SJCRH30 (cell line): Measurements from ENCODE around the gene VCPKMT. TPM values are rescaled to one million over a fixed set of nuclear protein-coding genes. Genes with fewer than 3 reads are reported as not detected.

Experiments used
- DNase-seq, 2 experiments: peaks; one replicate each; pipeline ENCODE4 v3.0.0-alpha.2; 2015 to 2020
- H3K27ac ChIP-seq: fragments of 250-450 bp; sonication (Bioruptor Pico); 2 replicates; pipeline ENCODE4 v1.5.1; 2020; ENCODE audit warnings: mild to moderate bottlenecking, moderate library complexity
- H3K27me3 ChIP-seq: fragments of 250-450 bp; sonication (Bioruptor Pico); 2 replicates; pipeline ENCODE4 v1.5.1; 2020; ENCODE audit warnings: mild to moderate bottlenecking, moderate library complexity
- H3K36me3 ChIP-seq: fragments of 250-450 bp; sonication (Bioruptor Pico); 2 replicates; pipeline ENCODE4 v1.5.1; 2020; ENCODE audit warnings: mild to moderate bottlenecking, moderate library complexity
- H3K4me1 ChIP-seq: fragments of 250-450 bp; sonication (Bioruptor Pico); 2 replicates; pipeline ENCODE4 v1.5.1; 2020; ENCODE audit warnings: mild to moderate bottlenecking, moderate library complexity
- H3K4me3 ChIP-seq: fragments of 250-450 bp; sonication (Bioruptor Pico); 2 replicates; pipeline ENCODE4 v1.5.1; 2020; ENCODE audit warnings: mild to moderate bottlenecking, moderate library complexity
- H3K9me3 ChIP-seq: fragments of 250-450 bp; sonication (Bioruptor Pico); replicated peaks from 2 replicates; pipeline ENCODE4 v1.5.1; 2020; ENCODE audit warnings: mild to moderate bottlenecking, moderate library complexity
- total RNA-seq: library from RNA; depleted of rRNA; stranded (reverse); fragments of >200 nt; shearing (Covaris generic); gene quantifications from 2 replicates; pipeline ENCODE4 v1.2.3, GENCODE V29; 2014; rRNA removed

Gene VCPKMT
- total RNA-seq, 1 experiment from 2014 or later, result 11.6 TPM

- Histone ChIP-seq H3K4me1 (peaks cover 21% of the 10 kb centered on the region), H3K27me3 (no peaks in the 10 kb centered on the region), H3K4me3 (no peak overlapping the region), H3K27ac (no peak overlapping the region), H3K36me3 (no peaks in the 10 kb centered on the region), H3K9me3 (no peaks in the 10 kb centered on the region)
- DNase-seq, result no peak
Observed at GRCh38 chr14:50064993-50065392, 51.4 kb downstream of the VCPKMT start.

- no peaks in the 10 kb centered on the region for H3K27me3 ChIP-seq
- no peaks in the 10 kb centered on the region for H3K9me3 ChIP-seq
- H3K27ac ChIP-seq, result no peak overlapping the region
- no peak for DNase-seq
- H3K4me3 ChIP-seq, result no peak overlapping the region
- peaks cover 21% of the 10 kb centered on the region for H3K4me1 ChIP-seq
- H3K36me3 ChIP-seq, result no peaks in the 10 kb centered on the region
Observed at GRCh38 chr14:50063876-50064420, 52.4 kb downstream of the VCPKMT start.

GRCh38 chr14:50062438-50063085 is 53.8 kb downstream of the VCPKMT start:
- DNase-seq, result peak; percentile 13 to 42
- no peak overlapping the region for H3K4me3 ChIP-seq
- H3K27ac ChIP-seq, result peak overlapping the region; percentile 63
- H3K27me3 ChIP-seq, result no peaks in the 10 kb centered on the region
- no peaks in the 10 kb centered on the region for H3K36me3 ChIP-seq
- no peaks in the 10 kb centered on the region for H3K9me3 ChIP-seq
- peaks cover 21% of the 10 kb centered on the region for H3K4me1 ChIP-seq

GRCh38 chr14:50061664-50062437 is 54.5 kb downstream of the VCPKMT start:
- no peaks in the 10 kb centered on the region for H3K27me3 ChIP-seq
- H3K4me3 ChIP-seq, result no peak overlapping the region
- H3K9me3 ChIP-seq, result no peaks in the 10 kb centered on the region
- H3K4me1 ChIP-seq, result peaks cover 21% of the 10 kb centered on the region
- no peaks in the 10 kb centered on the region for H3K36me3 ChIP-seq
- peak; percentile 59 to 72 for DNase-seq
- H3K27ac ChIP-seq, result peak overlapping the region; percentile 63

- no peaks in the 10 kb centered on the region for H3K36me3 ChIP-seq
- no peak overlapping the region for H3K4me3 ChIP-seq
- H3K27me3 ChIP-seq, result no peaks in the 10 kb centered on the region
- DNase-seq, result peak; percentile 31 to 46
- H3K27ac ChIP-seq, result peak overlapping the region; percentile 63
- H3K4me1 ChIP-seq, result peaks cover 21% of the 10 kb centered on the region
- H3K9me3 ChIP-seq, result no peaks in the 10 kb centered on the region
Observed at GRCh38 chr14:50060871-50061663, 55.3 kb downstream of the VCPKMT start.

- H3K27me3 ChIP-seq, result no peaks in the 10 kb centered on the region
- H3K36me3 ChIP-seq, result no peaks in the 10 kb centered on the region
- H3K9me3 ChIP-seq, result no peaks in the 10 kb centered on the region
- no peak overlapping the region for H3K4me3 ChIP-seq
- H3K27ac ChIP-seq, result no peak overlapping the region
- no peak for DNase-seq
- peaks cover 21% of the 10 kb centered on the region for H3K4me1 ChIP-seq
Observed at GRCh38 chr14:50059763-50060616, 56.4 kb downstream of the VCPKMT start.

Other genes with a start within 250 kb of the VCPKMT start
- gene ARF6, start 223.5 kb downstream of the VCPKMT start, total RNA-seq, result 32.2 and 35.7 TPM in 2 replicates
- 30.6 and 30.7 TPM in 2 replicates for gene SOS2, start 115.0 kb upstream of the VCPKMT start, total RNA-seq
- gene L2HGDH, start 195.7 kb upstream of the VCPKMT start, total RNA-seq, result 14.6 and 15.2 TPM in 2 replicates
- gene DMAC2L, start 195.8 kb upstream of the VCPKMT start, total RNA-seq, result 9.8 and 10.6 TPM in 2 replicates